Sigmoid colon (tissue), 7 donors: Measurements from ENCODE around the gene TSPAN15. TPM values are rescaled to one million over a fixed set of nuclear protein-coding genes. Genes with fewer than 3 reads are reported as not detected.

Experiments
- DNase-seq: peaks from one replicate; pipeline ENCODE4 v3.0.0-alpha.2; 2019
- H3K27ac ChIP-seq, 4 donors: fragments of 200-600 bp; sonication (generic); one replicate each; pipeline ENCODE4 v1.5.1; 2016 to 2019; ENCODE audit warnings: mild to moderate bottlenecking in 1 of 4
- H3K27me3 ChIP-seq, 3 donors: fragments of 200-600 bp; sonication (generic); one replicate each; pipeline ENCODE4 v1.5.1; 2019; ENCODE audit warnings: mild to moderate bottlenecking in 1 of 3
- H3K36me3 ChIP-seq, 4 donors: fragments of 200-600 bp; sonication (generic); one replicate each; pipeline ENCODE4 v1.5.1; 2016 to 2019
- H3K4me1 ChIP-seq, 4 donors: fragments of 200-600 bp; sonication (generic); one replicate each; pipeline ENCODE4 v1.5.1; 2017 to 2019
- H3K4me3 ChIP-seq, 4 donors: fragments of 200-600 bp; sonication (generic); one replicate each; pipeline ENCODE4 v1.5.1; 2017 to 2019; ENCODE audit warnings: mild to moderate bottlenecking in 2 of 4, moderate library complexity in 1 of 4
- H3K9me3 ChIP-seq, 4 donors: fragments of 200-600 bp in 3 of 4; sonication (generic) in 3 of 4; one replicate each; pipeline versions ENCODE4 v1.5.1 to v1.6.1; 2013 to 2019
- EP300 ChIP-seq, 4 donors: sonication (generic); formaldehyde crosslinking; IDR thresholded peaks; one replicate each; pipeline ENCODE4 v1.6.1; 2017; ENCODE audit warnings: antibody characterized with exemption in 4 of 4
- POLR2A ChIP-seq, 2 donors: fragments of 450-650 bp; IDR thresholded peaks; one replicate each; pipeline ENCODE4 v1.6.1; 2016; ENCODE audit warnings: antibody characterized with exemption in 2 of 2, mild to moderate bottlenecking in 2 of 2, moderate library complexity in 2 of 2
- POLR2AphosphoS5 ChIP-seq, 4 donors: sonication (generic); formaldehyde crosslinking; IDR thresholded peaks; one replicate each; pipeline ENCODE4 v1.6.1; 2017; ENCODE audit warnings: antibody characterized with exemption in 4 of 4
- WGBS, 2 donors: extraction: QIAGEN DNeasy Blood & Tissue Kit; methylation state at CpG; one replicate each; pipeline ENCODE4 v1.1.7; 2013; 5-methylcytosine and 5-hydroxymethylcytosine counted together
- intact Hi-C: fragments of 100-400 bp; cut with DNase I; formaldehyde crosslinking; loops from one replicate; pipeline ENCODE4 v1.15.1; 2023
- polyA plus RNA-seq, 3 donors: library from polyadenylated mRNA; stranded (reverse); fragments of 200-250 nt; gene quantifications; one replicate each; pipeline ENCODE4 v1.2.3, GENCODE V29; 2013
- total RNA-seq, 4 donors: library from RNA; depleted of rRNA; stranded (reverse); fragments of >200 nt; gene quantifications; one replicate each; pipeline ENCODE4 v1.1.0, GENCODE V29; 2016
- TF ChIP-seq, protein P1 (sequence below), 4 experiments: fragments of 450-650 bp in 3 of 4; fragments of 200-600 bp in 1 of 4; IDR thresholded peaks; one replicate each; pipeline ENCODE4 v1.5.1; 2016 to 2019; ENCODE audit warnings: antibody characterized with exemption in 4 of 4, mild to moderate bottlenecking in 3 of 4, moderate library complexity in 2 of 4
- donor health status: healthy with polysubstance abuse.
- donor health status: Bipolar disorder and iron deficiency.
- donor health status: healthy.

The TSPAN15 gene
- total and polyA plus RNA-seq, 7 donors, result 43.0 to 100 (median 70.9) TPM

- H3K4me1 ChIP-seq, result peaks cover 0 to 44% (median 29%) of the 10 kb centered on the region in 4 donors
- H3K27ac ChIP-seq, result peak overlapping the region; percentile 88 to 97 (median 94)
- WGBS, 2 donors, result 12 to 26% methylated on average over 5 of the region's 5 CpGs
Observed at GRCh38 chr10:69425511-69426298, 25.6 kb upstream of the TSPAN15 start.

GRCh38 chr10:69426376-69426727, 24.9 kb upstream of the TSPAN15 start:
- peak; percentile 67 for DNase-seq
- intact Hi-C loops, result loop anchor here (1.0 kb wide), 1 partner anchor 81 kb away; no protein-coding TSS in a partner anchor
- Histone ChIP-seq H3K27me3 (no peaks in the 10 kb centered on the region), H3K36me3 (peaks cover 0 to 11% (median 0%) of the 10 kb centered on the region in 4 donors), H3K4me3 (no peak overlapping the region), H3K9me3 (no peaks in the 10 kb centered on the region), H3K27ac (peak overlapping the region; percentile 88 to 97 (median 94)), H3K4me1 (peaks cover 0 to 37% (median 25%) of the 10 kb centered on the region in 4 donors)
- TF ChIP-seq, protein P1, sequence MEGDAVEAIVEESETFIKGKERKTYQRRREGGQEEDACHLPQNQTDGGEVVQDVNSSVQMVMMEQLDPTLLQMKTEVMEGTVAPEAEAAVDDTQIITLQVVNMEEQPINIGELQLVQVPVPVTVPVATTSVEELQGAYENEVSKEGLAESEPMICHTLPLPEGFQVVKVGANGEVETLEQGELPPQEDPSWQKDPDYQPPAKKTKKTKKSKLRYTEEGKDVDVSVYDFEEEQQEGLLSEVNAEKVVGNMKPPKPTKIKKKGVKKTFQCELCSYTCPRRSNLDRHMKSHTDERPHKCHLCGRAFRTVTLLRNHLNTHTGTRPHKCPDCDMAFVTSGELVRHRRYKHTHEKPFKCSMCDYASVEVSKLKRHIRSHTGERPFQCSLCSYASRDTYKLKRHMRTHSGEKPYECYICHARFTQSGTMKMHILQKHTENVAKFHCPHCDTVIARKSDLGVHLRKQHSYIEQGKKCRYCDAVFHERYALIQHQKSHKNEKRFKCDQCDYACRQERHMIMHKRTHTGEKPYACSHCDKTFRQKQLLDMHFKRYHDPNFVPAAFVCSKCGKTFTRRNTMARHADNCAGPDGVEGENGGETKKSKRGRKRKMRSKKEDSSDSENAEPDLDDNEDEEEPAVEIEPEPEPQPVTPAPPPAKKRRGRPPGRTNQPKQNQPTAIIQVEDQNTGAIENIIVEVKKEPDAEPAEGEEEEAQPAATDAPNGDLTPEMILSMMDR (IDR thresholded peaks at IDR 0.05), result no peak
- peak in 1 of 4 donors; percentile 43 for TF ChIP-seq EP300 (IDR thresholded peaks at IDR 0.05)
- peak in 1 of 4 donors; percentile 16 for TF ChIP-seq POLR2AphosphoS5 (IDR thresholded peaks at IDR 0.05)
- WGBS, 2 donors, result 77 to 82% methylated on average over 4 of the region's 4 CpGs

More at GRCh38 chr10:69425511-69426298, 25.6 kb upstream of the TSPAN15 start:
- Histone ChIP-seq H3K36me3 (peaks cover 0 to 11% (median 0%) of the 10 kb centered on the region in 4 donors), H3K27me3 (no peaks in the 10 kb centered on the region), H3K9me3 (no peaks in the 10 kb centered on the region), H3K4me3 (no peak overlapping the region)
- no peak for TF ChIP-seq POLR2AphosphoS5 (IDR thresholded peaks at IDR 0.05)
- TF ChIP-seq, protein P1 (IDR thresholded peaks at IDR 0.05), result no peak
- no peak for TF ChIP-seq POLR2A (IDR thresholded peaks at IDR 0.05)
- intact Hi-C loops, result loop anchor here (1.0 kb wide), 1 partner anchor 82 kb away; no protein-coding TSS in a partner anchor
- DNase-seq, result peak; percentile 25

DNA sequence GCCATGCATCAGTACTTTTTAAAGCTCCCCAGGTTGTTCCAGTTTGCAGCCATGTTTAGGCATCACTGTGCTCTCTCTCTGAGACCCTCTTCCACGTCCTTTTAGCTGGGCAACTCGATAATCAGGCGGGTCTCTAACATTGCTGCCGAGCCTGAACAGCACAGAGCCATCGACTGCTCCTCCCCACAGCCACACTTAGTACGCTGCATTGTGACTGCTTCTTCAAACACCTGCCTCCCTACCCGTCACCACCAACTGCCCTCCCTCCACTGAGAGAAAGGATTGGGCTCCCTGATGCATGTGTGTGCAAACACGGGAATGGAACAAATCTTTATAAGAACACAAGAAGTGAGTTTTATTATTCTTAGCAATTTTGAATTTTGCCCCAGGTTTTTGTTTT, 23.1 kb upstream of the TSPAN15 start:
- Histone ChIP-seq H3K27ac (peak overlapping the region in 1 of 4 donors; percentile 97), H3K36me3 (peaks cover 0 to 16% (median 0%) of the 10 kb centered on the region in 4 donors), H3K4me1 (peaks cover 0 to 22% (median 10%) of the 10 kb centered on the region in 4 donors), H3K9me3 (no peaks in the 10 kb centered on the region), H3K4me3 (no peak overlapping the region), H3K27me3 (no peaks in the 10 kb centered on the region)
- intact Hi-C loops, result no loop called here
- TF ChIP-seq POLR2AphosphoS5 (IDR thresholded peaks at IDR 0.05), result no peak
- no peak for TF ChIP-seq POLR2A (IDR thresholded peaks at IDR 0.05)
- TF ChIP-seq, protein P1 (IDR thresholded peaks at IDR 0.05), result no peak
- TF ChIP-seq EP300 (IDR thresholded peaks at IDR 0.05), result no peak
- WGBS, 2 donors, result 21 to 62% methylated on average over 8 of the region's 8 CpGs
- peak; percentile 40 for DNase-seq

GRCh38 chr10:69434169-69434568, 17.1 kb upstream of the TSPAN15 start:
- intact Hi-C loops, result no loop called here
- Histone ChIP-seq H3K4me1 (peaks cover 0 to 10% (median 7%) of the 10 kb centered on the region in 4 donors), H3K36me3 (peaks cover 0 to 6% (median 0%) of the 10 kb centered on the region in 4 donors), H3K27ac (no peak overlapping the region), H3K27me3 (no peaks in the 10 kb centered on the region), H3K4me3 (no peak overlapping the region), H3K9me3 (no peaks in the 10 kb centered on the region)
- no peak for DNase-seq
- TF ChIP-seq POLR2A (IDR thresholded peaks at IDR 0.05) (no peak), POLR2AphosphoS5 (IDR thresholded peaks at IDR 0.05) (no peak), EP300 (IDR thresholded peaks at IDR 0.05) (no peak)
- TF ChIP-seq, protein P1 (IDR thresholded peaks at IDR 0.05), result no peak
- WGBS, 2 donors, result 54 to 70% methylated on average over 2 of the region's 2 CpGs
